Pancreas (tissue), 10 donors: ENCODE measurements around the gene ROBO1. TPM values are rescaled to one million over a fixed set of nuclear protein-coding genes. Genes with fewer than 3 reads are reported as not detected.
"Not testable (repeated sequence)": the region's sequence is repeated elsewhere in the genome, so short reads cannot be mapped to it uniquely, and the experiment has no call there.

ENCODE experiments used
- ATAC-seq, 4 donors: fragments of 200-7000 bp; cut with Tn5 transposase; one replicate each; pipeline versions ENCODE4 v1.8.0 to v1.9.1; 2020; ENCODE audit warnings: mild to moderate bottlenecking in 4 of 4, moderate library complexity in 4 of 4
- DNase-seq, 6 donors: peaks; one replicate each; pipeline ENCODE4 v3.0.0-alpha.2; 2020
- FAIRE-seq: peaks from 2 replicates; lab custom pipeline; 2012; peaks lifted over from hg19 to GRCh38; lab: Jason Lieb, UNC
- H3K27ac ChIP-seq, 4 donors: fragments of 200-600 bp; sonication (generic); 1 replicate in 3 of 4; 2 replicates in 1 of 4; pipeline versions ENCODE4 v1.5.0 to v1.8.0; 2020
- H3K27me3 ChIP-seq, 4 donors: fragments of 200-600 bp; one replicate each; pipeline ENCODE4 v1.8.0; 2021
- H3K36me3 ChIP-seq, 3 donors: fragments of 200-600 bp; sonication (generic) in 1 of 3; one replicate each; pipeline versions ENCODE4 v1.5.0 to v1.8.0; 2020 to 2021
- H3K4me1 ChIP-seq, 3 donors: fragments of 200-600 bp; one replicate each; pipeline ENCODE4 v1.8.0; 2021
- H3K4me3 ChIP-seq, 4 donors: fragments of 200-600 bp; sonication (generic) in 2 of 4; one replicate each; pipeline versions ENCODE4 v1.5.0 to v1.8.0; 2020 to 2021
- H3K9me3 ChIP-seq, 4 donors: fragments of 200-600 bp; one replicate each; pipeline ENCODE4 v1.8.0; 2021
- CTCF ChIP-seq, 4 donors: fragments of 200-600 bp; sonication (generic) in 3 of 4; IDR thresholded peaks; one replicate each; pipeline versions ENCODE4 v1.5.0 to v1.8.0; 2021; ENCODE audit warnings: antibody characterized with exemption in 4 of 4
- WGBS, 2 donors: extraction: QIAGEN DNeasy Blood & Tissue Kit; methylation state at CpG; one replicate each; pipeline ENCODE4 v1.1.7; 2013; 5-methylcytosine and 5-hydroxymethylcytosine counted together
- intact Hi-C, 3 donors: fragments of 100-400 bp; cut with DNase I; formaldehyde crosslinking; loops; one replicate each; pipeline versions ENCODE4 v1.11.1 to v1.14.2; 2022
- polyA plus RNA-seq, 2 donors: library from polyadenylated mRNA; stranded (reverse); fragments of 200-250 nt; gene quantifications; one replicate each; pipeline ENCODE4 v1.2.3, GENCODE V29; 2013
- total RNA-seq, 6 donors: library from RNA; stranded (reverse); fragmentation: NEBNext Ultra II Directional in 4 of 6; extraction: Animal tissue kit (Norgen Biotek cat#: 25700) in 4 of 6; gene quantifications; one replicate each; pipeline versions ENCODE4 v1.2.1 to v1.2.4, GENCODE V29; 2021 to 2023
- donor health status: healthy with polysubstance abuse.
- donor health status: DM: no; HTN: no; CAD: no; lungs with moderate emphysema.
- donor health status: DM: no; HTN: no; CAD: no.
- donor health status: control.
- donor health status: control.
- donor health status: Bipolar disorder and iron deficiency.
- donor health status: DM: yes; HTN: yes; CAD: no.
- donor health status: DM: no; HTN: no; CAD: no.
- donor health status: DM: no; HTN: no; CAD: no.
- donor health status: DM: yes; HTN: yes; CAD: no.

The ROBO1 gene
- total and polyA plus RNA-seq, 8 donors, result 0.51 to 8.5 (median 2.8) TPM

DNA sequence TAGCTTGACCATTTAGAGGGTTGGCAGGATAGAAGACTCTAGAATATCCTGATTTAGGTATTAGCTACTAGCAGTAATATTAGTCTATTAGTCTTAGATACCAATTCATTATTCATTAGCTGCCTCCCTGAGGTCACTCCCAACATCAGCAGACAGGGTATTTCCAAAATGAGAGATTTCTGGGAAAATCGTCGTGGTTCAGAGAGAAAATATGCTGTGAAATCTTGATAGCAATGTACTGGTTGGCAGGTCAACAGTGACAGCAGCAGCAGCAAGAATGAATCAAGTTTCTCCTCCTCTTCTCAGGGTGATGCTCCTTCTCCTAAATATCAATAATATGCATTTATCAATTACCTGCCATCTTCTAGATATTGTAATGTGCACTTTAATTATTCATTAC, 41.3 kb upstream of the ROBO1 start:
- DNase-seq, result no peak
- no peak for TF ChIP-seq CTCF (IDR thresholded peaks at IDR 0.05)
- WGBS, 2 donors, result 33 to 60% methylated on average over 2 of the region's 2 CpGs
- Histone ChIP-seq H3K4me1 (no peaks in the 10 kb centered on the region), H3K27ac (no peak overlapping the region), H3K9me3 (no peaks in the 10 kb centered on the region), H3K4me3 (no peak overlapping the region), H3K27me3 (no peaks in the 10 kb centered on the region), H3K36me3 (no peaks in the 10 kb centered on the region)
- intact Hi-C loops, result no loop called here
- ATAC-seq, result no peak
- FAIRE-seq, result no peak

DNA sequence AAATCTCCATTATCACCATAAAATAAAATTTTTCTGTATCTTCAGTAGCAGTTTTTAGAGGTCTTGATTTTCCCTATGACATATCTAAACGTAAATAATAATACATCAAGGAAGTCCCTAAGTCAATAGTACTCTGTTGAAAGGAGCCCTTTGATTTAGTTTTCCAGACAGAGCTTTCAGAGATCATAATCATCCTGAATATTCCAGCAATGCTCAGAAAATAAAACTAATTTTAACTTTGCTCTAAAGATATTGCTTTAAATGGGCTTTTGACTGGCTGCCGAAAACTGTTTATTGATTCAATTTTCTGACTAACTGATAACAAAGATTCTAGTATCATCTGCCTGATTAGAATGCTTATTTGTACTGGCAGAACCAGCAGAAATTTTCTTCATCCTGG, 40.7 kb upstream of the ROBO1 start:
- H3K36me3 ChIP-seq, result no peaks in the 10 kb centered on the region
- H3K4me3 ChIP-seq, result no peak overlapping the region
- intact Hi-C loops, result no loop called here
- ATAC-seq (no peak), DNase-seq (no peak), FAIRE-seq (no peak)
- TF ChIP-seq CTCF (IDR thresholded peaks at IDR 0.05), result no peak
- no peaks in the 10 kb centered on the region for H3K9me3 ChIP-seq
- H3K27ac ChIP-seq, result no peak overlapping the region
- H3K27me3 ChIP-seq, result no peaks in the 10 kb centered on the region
- 27 to 28% methylated on average over 2 of the region's 2 CpGs for WGBS, 2 donors
- H3K4me1 ChIP-seq, result no peaks in the 10 kb centered on the region

GRCh38 chr3:79790177-79790576, 22.4 kb upstream of the ROBO1 start:
- H3K9me3 ChIP-seq, H3K27me3 ChIP-seq, H3K36me3 ChIP-seq, ATAC-seq, H3K27ac ChIP-seq, intact Hi-C loops, DNase-seq, H3K4me3 ChIP-seq, FAIRE-seq, H3K4me1 ChIP-seq: not testable (repeated sequence)
- WGBS, 2 donors, result 75 to 81% methylated on average over 4 of the region's 4 CpGs

GRCh38 chr3:79773291-79773690, 5.5 kb upstream of the ROBO1 start:
- no peak for FAIRE-seq
- 80 to 89% methylated on average over 5 of the region's 5 CpGs for WGBS, 2 donors
- no peak for TF ChIP-seq CTCF (IDR thresholded peaks at IDR 0.05)
- intact Hi-C loops, result no loop called here
- Histone ChIP-seq H3K4me3 (no peak overlapping the region), H3K36me3 (no peaks in the 10 kb centered on the region), H3K27me3 (no peaks in the 10 kb centered on the region), H3K9me3 (no peaks in the 10 kb centered on the region), H3K27ac (no peak overlapping the region), H3K4me1 (no peaks in the 10 kb centered on the region)
- no peak for ATAC-seq
- no peak for DNase-seq

GRCh38 chr3:79769229-79769628, 1.4 kb upstream of the ROBO1 start:
- FAIRE-seq, result no peak
- no peak overlapping the region for H3K27ac ChIP-seq
- intact Hi-C loops, result no loop called here

More at GRCh38 chr3:79769229-79769628, 1.4 kb upstream of the ROBO1 start:
- Histone ChIP-seq H3K36me3 (no peaks in the 10 kb centered on the region), H3K4me1 (no peaks in the 10 kb centered on the region), H3K9me3 (no peaks in the 10 kb centered on the region), H3K27me3 (peaks cover 0 to 6% (median 0%) of the 10 kb centered on the region in 4 donors), H3K4me3 (no peak overlapping the region)
- no peak for TF ChIP-seq CTCF (IDR thresholded peaks at IDR 0.05)
- DNase-seq (no peak), ATAC-seq (no peak)
- WGBS, 2 donors, result 16 to 25% methylated on average over 3 of the region's 3 CpGs
